GM23338 (cell line): ENCODE data around the gene LRP1B. TPM values are rescaled to one million over a fixed set of nuclear protein-coding genes. Genes with fewer than 3 reads are reported as not detected.

ENCODE experiments used
- ATAC-seq: fragments of 200-7000 bp; cut with Tn5 transposase; 3 replicates; pipeline ENCODE4 v1.9.1; 2020
- DNase-seq: peaks from one replicate; pipeline ENCODE4 v3.0.0-alpha.2; 2015; ENCODE audit warnings: low spot score
- H2AFZ ChIP-seq: fragments of 200-600 bp; sonication (generic); 2 replicates; pipeline ENCODE4 v1.8.0; 2016; ENCODE audit warnings: antibody characterized with exemption, mild to moderate bottlenecking, moderate library complexity
- H3F3A ChIP-seq: fragments of 200-600 bp; sonication (generic); replicated peaks from 2 replicates; pipeline ENCODE4 v1.8.0; 2017; ENCODE audit warnings: antibody characterized with exemption, mixed run types, low read depth
- H3K27ac ChIP-seq: fragments of 200-600 bp; sonication (generic); 2 replicates; pipeline ENCODE4 v1.6.1; 2016; ENCODE audit warnings: low read depth
- H3K27me3 ChIP-seq: fragments of 200-600 bp; sonication (generic); 2 replicates; pipeline ENCODE4 v1.8.0; 2016; ENCODE audit warnings: mild to moderate bottlenecking, mixed run types, moderate library complexity; ENCODE audit not compliant: insufficient read depth
- H3K36me3 ChIP-seq: fragments of 200-600 bp; sonication (generic); 2 replicates; pipeline ENCODE4 v1.8.0; 2016; ENCODE audit warnings: mild to moderate bottlenecking; ENCODE audit not compliant: insufficient read depth
- H3K4me1 ChIP-seq: fragments of 200-600 bp; sonication (generic); 2 replicates; pipeline ENCODE4 v1.8.0; 2016; ENCODE audit warnings: mild to moderate bottlenecking, moderate library complexity; ENCODE audit not compliant: insufficient read depth
- H3K4me2 ChIP-seq: fragments of 200-600 bp; sonication (generic); 2 replicates; pipeline ENCODE4 v1.7.1; 2017; ENCODE audit warnings: mixed run types
- H3K4me3 ChIP-seq: fragments of 200-600 bp; sonication (generic); 2 replicates; pipeline ENCODE4 v1.6.1; 2016; ENCODE audit warnings: mixed run types
- H3K79me2 ChIP-seq: fragments of 200-600 bp; sonication (generic); replicated peaks from 2 replicates; pipeline ENCODE4 v1.8.0; 2017; ENCODE audit warnings: mild to moderate bottlenecking; ENCODE audit not compliant: insufficient read depth
- H3K9me2 ChIP-seq: fragments of 200-600 bp; sonication (generic); 2 replicates; pipeline ENCODE4 v1.8.0; 2017; ENCODE audit not compliant: insufficient read depth
- H4K20me1 ChIP-seq: fragments of 200-600 bp; sonication (generic); replicated peaks from 2 replicates; pipeline ENCODE4 v1.8.0; 2017; ENCODE audit warnings: mild to moderate bottlenecking; ENCODE audit not compliant: insufficient read depth
- H3K27ac Mint-ChIP-seq: 2 replicates; pipeline ENCODE4 v1.8.0; 2020; ENCODE audit warnings: inconsistent platforms, mild to moderate bottlenecking, moderate library complexity, mixed read lengths
- H3K27me3 Mint-ChIP-seq: 3 replicates; pipeline ENCODE4 v1.8.0; 2022; ENCODE audit warnings: low read depth, mild to moderate bottlenecking, moderate library complexity, mixed read lengths, inconsistent platforms; ENCODE audit not compliant: insufficient read depth, poor library complexity
- H3K36me3 Mint-ChIP-seq: 3 replicates; pipeline ENCODE4 v1.8.0; 2021; ENCODE audit warnings: low read depth, mild to moderate bottlenecking, inconsistent platforms, moderate library complexity, mixed read lengths
- H3K4me1 Mint-ChIP-seq: 3 replicates; pipeline ENCODE4 v1.8.0; 2020; ENCODE audit warnings: mild to moderate bottlenecking, inconsistent platforms, mixed read lengths
- H3K4me3 Mint-ChIP-seq: 3 replicates; pipeline ENCODE4 v1.8.0; 2021; ENCODE audit warnings: moderate library complexity, mild to moderate bottlenecking, inconsistent platforms, mixed read lengths
- H3K9me3 Mint-ChIP-seq: 3 replicates; pipeline ENCODE4 v1.8.0; 2020; ENCODE audit warnings: moderate library complexity, mild to moderate bottlenecking, inconsistent platforms, mixed read lengths
- CREB1 ChIP-seq: fragments of 250-450 bp; sonication (Bioruptor Pico); IDR thresholded peaks from 2 replicates; pipeline ENCODE4 v1.5.0; 2020; ENCODE audit warnings: low read depth, mild to moderate bottlenecking, moderate library complexity
- EZH2 ChIP-seq: fragments of 200-600 bp; sonication (generic); IDR thresholded peaks from one replicate; pipeline ENCODE4 v1.8.0; 2017; ENCODE audit warnings: antibody characterized with exemption, mild to moderate bottlenecking, low read depth; ENCODE audit not compliant: unreplicated experiment
- EZH2phosphoT487 ChIP-seq: fragments of 200-600 bp; sonication (generic); IDR thresholded peaks from one replicate; pipeline ENCODE4 v1.8.1; 2018; ENCODE audit warnings: antibody characterized with exemption; ENCODE audit not compliant: unreplicated experiment
- NANOG ChIP-seq: IDR thresholded peaks from 2 replicates; pipeline ENCODE4 v1.6.1; 2016; ENCODE audit warnings: antibody characterized with exemption, borderline replicate concordance
- POLR2AphosphoS5 ChIP-seq: IDR thresholded peaks from 2 replicates; pipeline ENCODE4 v1.6.1; 2016; ENCODE audit warnings: antibody characterized with exemption, low read depth
- polyA plus RNA-seq: library from polyadenylated mRNA; unstranded; fragments of >200 nt; fragmentation: Nextera tagmentation; extraction: Ambion mirVana; gene quantifications from 2 replicates; pipeline ENCODE4 v1.2.1, GENCODE V29; 2016
- total RNA-seq: library from RNA; depleted of rRNA; stranded (reverse); fragments of >200 nt; shearing (Covaris generic); gene quantifications from 2 replicates; pipeline ENCODE4 v1.2.3, GENCODE V29; 2014
- TF ChIP-seq, protein P1 (sequence below): IDR thresholded peaks from 2 replicates; pipeline ENCODE4 v1.6.1; 2016; ENCODE audit warnings: antibody characterized with exemption
- TF ChIP-seq, protein P2 (sequence below): IDR thresholded peaks from one replicate; pipeline ENCODE4 v1.6.1; 2018; ENCODE audit warnings: antibody characterized with exemption; ENCODE audit not compliant: unreplicated experiment
- TF ChIP-seq, protein P3 (sequence below), 2 experiments: fragments of 200-600 bp in 1 of 2; sonication (generic) in 1 of 2; conservative IDR thresholded peaks; 2 replicates each; pipeline versions ENCODE4 v1.5.1 to v1.6.1; 2016 to 2017; ENCODE audit warnings: antibody characterized with exemption in 2 of 2, low read depth in 2 of 2, mild to moderate bottlenecking in 2 of 2, moderate library complexity in 1 of 2

The LRP1B gene
- total and polyA plus RNA-seq, 2 experiments from 2014 or later: 0.15 to 0.97 TPM

DNA sequence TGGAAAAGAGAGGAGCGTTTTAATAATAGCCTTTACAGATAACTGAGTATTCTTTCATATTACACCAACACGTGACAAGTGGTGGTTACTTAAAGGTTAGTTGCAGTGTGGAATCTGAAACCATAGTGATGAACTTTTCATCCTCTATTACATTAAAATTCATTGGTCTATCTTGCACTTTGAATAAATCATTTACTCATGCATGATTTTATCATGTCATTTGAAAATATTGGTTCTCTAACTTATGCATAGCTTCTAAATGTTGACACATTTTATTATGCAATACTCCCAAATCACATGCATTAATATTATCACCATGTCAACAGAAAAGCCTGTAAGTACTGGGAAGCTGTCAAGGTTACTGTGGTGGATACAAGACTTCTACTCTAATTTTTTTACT lies 1432.2 kb downstream of the LRP1B start (continued):
- TF ChIP-seq POLR2AphosphoS5: no peak
- TF ChIP-seq CREB1: no peak
- no peak for TF ChIP-seq NANOG
- TF ChIP-seq, protein P1, sequence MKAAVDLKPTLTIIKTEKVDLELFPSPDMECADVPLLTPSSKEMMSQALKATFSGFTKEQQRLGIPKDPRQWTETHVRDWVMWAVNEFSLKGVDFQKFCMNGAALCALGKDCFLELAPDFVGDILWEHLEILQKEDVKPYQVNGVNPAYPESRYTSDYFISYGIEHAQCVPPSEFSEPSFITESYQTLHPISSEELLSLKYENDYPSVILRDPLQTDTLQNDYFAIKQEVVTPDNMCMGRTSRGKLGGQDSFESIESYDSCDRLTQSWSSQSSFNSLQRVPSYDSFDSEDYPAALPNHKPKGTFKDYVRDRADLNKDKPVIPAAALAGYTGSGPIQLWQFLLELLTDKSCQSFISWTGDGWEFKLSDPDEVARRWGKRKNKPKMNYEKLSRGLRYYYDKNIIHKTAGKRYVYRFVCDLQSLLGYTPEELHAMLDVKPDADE: no peak
- TF ChIP-seq, protein P2, sequence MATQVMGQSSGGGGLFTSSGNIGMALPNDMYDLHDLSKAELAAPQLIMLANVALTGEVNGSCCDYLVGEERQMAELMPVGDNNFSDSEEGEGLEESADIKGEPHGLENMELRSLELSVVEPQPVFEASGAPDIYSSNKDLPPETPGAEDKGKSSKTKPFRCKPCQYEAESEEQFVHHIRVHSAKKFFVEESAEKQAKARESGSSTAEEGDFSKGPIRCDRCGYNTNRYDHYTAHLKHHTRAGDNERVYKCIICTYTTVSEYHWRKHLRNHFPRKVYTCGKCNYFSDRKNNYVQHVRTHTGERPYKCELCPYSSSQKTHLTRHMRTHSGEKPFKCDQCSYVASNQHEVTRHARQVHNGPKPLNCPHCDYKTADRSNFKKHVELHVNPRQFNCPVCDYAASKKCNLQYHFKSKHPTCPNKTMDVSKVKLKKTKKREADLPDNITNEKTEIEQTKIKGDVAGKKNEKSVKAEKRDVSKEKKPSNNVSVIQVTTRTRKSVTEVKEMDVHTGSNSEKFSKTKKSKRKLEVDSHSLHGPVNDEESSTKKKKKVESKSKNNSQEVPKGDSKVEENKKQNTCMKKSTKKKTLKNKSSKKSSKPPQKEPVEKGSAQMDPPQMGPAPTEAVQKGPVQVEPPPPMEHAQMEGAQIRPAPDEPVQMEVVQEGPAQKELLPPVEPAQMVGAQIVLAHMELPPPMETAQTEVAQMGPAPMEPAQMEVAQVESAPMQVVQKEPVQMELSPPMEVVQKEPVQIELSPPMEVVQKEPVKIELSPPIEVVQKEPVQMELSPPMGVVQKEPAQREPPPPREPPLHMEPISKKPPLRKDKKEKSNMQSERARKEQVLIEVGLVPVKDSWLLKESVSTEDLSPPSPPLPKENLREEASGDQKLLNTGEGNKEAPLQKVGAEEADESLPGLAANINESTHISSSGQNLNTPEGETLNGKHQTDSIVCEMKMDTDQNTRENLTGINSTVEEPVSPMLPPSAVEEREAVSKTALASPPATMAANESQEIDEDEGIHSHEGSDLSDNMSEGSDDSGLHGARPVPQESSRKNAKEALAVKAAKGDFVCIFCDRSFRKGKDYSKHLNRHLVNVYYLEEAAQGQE: no peak
- no peak for TF ChIP-seq EZH2phosphoT487
- TF ChIP-seq EZH2: no peak
- TF ChIP-seq, protein P3, sequence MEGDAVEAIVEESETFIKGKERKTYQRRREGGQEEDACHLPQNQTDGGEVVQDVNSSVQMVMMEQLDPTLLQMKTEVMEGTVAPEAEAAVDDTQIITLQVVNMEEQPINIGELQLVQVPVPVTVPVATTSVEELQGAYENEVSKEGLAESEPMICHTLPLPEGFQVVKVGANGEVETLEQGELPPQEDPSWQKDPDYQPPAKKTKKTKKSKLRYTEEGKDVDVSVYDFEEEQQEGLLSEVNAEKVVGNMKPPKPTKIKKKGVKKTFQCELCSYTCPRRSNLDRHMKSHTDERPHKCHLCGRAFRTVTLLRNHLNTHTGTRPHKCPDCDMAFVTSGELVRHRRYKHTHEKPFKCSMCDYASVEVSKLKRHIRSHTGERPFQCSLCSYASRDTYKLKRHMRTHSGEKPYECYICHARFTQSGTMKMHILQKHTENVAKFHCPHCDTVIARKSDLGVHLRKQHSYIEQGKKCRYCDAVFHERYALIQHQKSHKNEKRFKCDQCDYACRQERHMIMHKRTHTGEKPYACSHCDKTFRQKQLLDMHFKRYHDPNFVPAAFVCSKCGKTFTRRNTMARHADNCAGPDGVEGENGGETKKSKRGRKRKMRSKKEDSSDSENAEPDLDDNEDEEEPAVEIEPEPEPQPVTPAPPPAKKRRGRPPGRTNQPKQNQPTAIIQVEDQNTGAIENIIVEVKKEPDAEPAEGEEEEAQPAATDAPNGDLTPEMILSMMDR (conservative IDR thresholded peaks at IDR 0.05; ENCODE audit: low read depth in 2 of 2): no peak

DNA sequence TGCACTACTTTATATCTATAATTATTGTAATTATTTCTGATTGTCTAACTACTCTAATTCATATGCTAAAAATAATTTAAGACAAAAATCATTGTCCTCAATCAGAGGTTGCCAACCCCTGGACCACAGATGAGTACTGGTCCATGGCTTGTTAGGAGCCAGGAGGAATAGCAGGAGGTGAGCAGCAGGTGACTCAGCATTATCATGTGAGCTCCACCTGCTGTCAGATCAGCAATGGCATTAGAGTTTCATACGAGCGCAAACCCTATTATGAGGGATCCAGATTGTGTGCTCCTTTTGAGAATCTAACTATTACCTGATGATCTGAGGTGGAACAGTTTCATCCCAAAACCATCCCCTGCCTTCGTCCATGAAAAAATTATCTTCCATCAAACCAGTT lies 1434.4 kb downstream of the LRP1B start:
- DNase-seq: peak; percentile 28
- Histone ChIP-seq H3K9me2 (no peaks in the 10 kb centered on the region), H3K27ac (no peak overlapping the region), H3K4me2 (no peak overlapping the region), H3F3A (no peaks in the 10 kb centered on the region), H3K79me2 (no peaks in the 10 kb centered on the region), H3K4me1 (no peaks in the 10 kb centered on the region), H3K36me3 (no peaks in the 10 kb centered on the region), H4K20me1 (no peaks in the 10 kb centered on the region), H3K27me3 (no peaks in the 10 kb centered on the region), H3K4me3 (no peak overlapping the region), H2AFZ (no peak overlapping the region)
- peak; percentile 51 for ATAC-seq
- no peaks in the 10 kb centered on the region for H3K27me3 Mint-ChIP-seq
- no peak overlapping the region for H3K4me3 Mint-ChIP-seq
- no peaks in the 10 kb centered on the region for H3K9me3 Mint-ChIP-seq
- H3K4me1 Mint-ChIP-seq: no peaks in the 10 kb centered on the region
- H3K36me3 Mint-ChIP-seq: no peaks in the 10 kb centered on the region
- H3K27ac Mint-ChIP-seq: no peak overlapping the region
- TF ChIP-seq, protein P3 (conservative IDR thresholded peaks at IDR 0.05; ENCODE audit: low read depth in 2 of 2): peak in 1 of 2 experiments; percentile 59; a peak in 2 of 4 replicates
- TF ChIP-seq CREB1: no peak
